Hepatocyte (in vitro differentiated cells): Measurements from ENCODE around the gene GAS1. TPM values are rescaled to one million over a fixed set of nuclear protein-coding genes. Genes with fewer than 3 reads are reported as not detected.
A peak's percentile ranks its signal among the peaks of the same experiment; 100 is the strongest.

Experiments used
- DNase-seq: peaks from one replicate; pipeline ENCODE4 v3.0.0-alpha.2; 2016; ENCODE audit warnings: low spot score
- H2AFZ ChIP-seq: fragments of 200-600 bp; sonication (generic); 2 replicates; pipeline ENCODE4 v1.6.0; 2016; ENCODE audit warnings: antibody characterized with exemption, mild to moderate bottlenecking
- H3K27ac ChIP-seq: fragments of 200-600 bp; sonication (generic); 2 replicates; pipeline ENCODE4 v1.5.1; 2016; ENCODE audit warnings: mild to moderate bottlenecking
- H3K27me3 ChIP-seq: fragments of 200-600 bp; sonication (generic); 2 replicates; pipeline ENCODE4 v1.6.1; 2016
- H3K36me3 ChIP-seq: fragments of 200-600 bp; sonication (generic); replicated peaks from 2 replicates; pipeline ENCODE4 v1.5.1; 2016; ENCODE audit warnings: low read depth; ENCODE audit not compliant: insufficient read depth
- H3K4me1 ChIP-seq: fragments of 200-600 bp; sonication (generic); 2 replicates; pipeline ENCODE4 v1.5.1; 2016; ENCODE audit warnings: mild to moderate bottlenecking, moderate library complexity; ENCODE audit not compliant: insufficient read depth
- H3K4me2 ChIP-seq: fragments of 200-600 bp; sonication (generic); 2 replicates; pipeline ENCODE4 v1.6.0; 2016
- H3K4me3 ChIP-seq: fragments of 200-600 bp; sonication (generic); 2 replicates; pipeline ENCODE4 v1.5.1; 2016; ENCODE audit warnings: mild to moderate bottlenecking
- H3K79me2 ChIP-seq: fragments of 200-600 bp; sonication (generic); 2 replicates; pipeline ENCODE4 v1.6.0; 2017; ENCODE audit warnings: mild to moderate bottlenecking
- H3K9me2 ChIP-seq: fragments of 200-600 bp; sonication (generic); replicated peaks from 2 replicates; pipeline ENCODE4 v1.6.0; 2017; ENCODE audit warnings: mild to moderate bottlenecking; ENCODE audit not compliant: insufficient read depth
- H3K9me3 ChIP-seq: fragments of 200-600 bp; sonication (generic); 2 replicates; pipeline ENCODE4 v1.5.1; 2016; ENCODE audit warnings: low read depth, mild to moderate bottlenecking
- H4K20me1 ChIP-seq: fragments of 200-600 bp; sonication (generic); 2 replicates; pipeline ENCODE4 v1.6.0; 2016; ENCODE audit warnings: mild to moderate bottlenecking; ENCODE audit not compliant: insufficient read depth, poor library complexity, severe bottlenecking
- EZH2 ChIP-seq: fragments of 200-600 bp; sonication (generic); IDR thresholded peaks from 2 replicates; pipeline ENCODE4 v1.6.1; 2016; ENCODE audit warnings: antibody characterized with exemption, mild to moderate bottlenecking, borderline replicate concordance
- EZH2phosphoT487 ChIP-seq: fragments of 200-600 bp; sonication (generic); IDR thresholded peaks from one replicate; pipeline ENCODE4 v1.6.1; 2018; ENCODE audit warnings: antibody characterized with exemption, mild to moderate bottlenecking, low read depth, moderate library complexity; ENCODE audit not compliant: unreplicated experiment, severe bottlenecking
- WGBS: methylation state at CpG from one replicate; pipeline ENCODE4 v1.1.6; 2016; ENCODE audit warnings: low lambda C conversion rate; ENCODE audit errors: missing lambda C conversion rate; 5-methylcytosine and 5-hydroxymethylcytosine counted together
- polyA plus RNA-seq: library from polyadenylated mRNA; unstranded; fragments of >200 nt; fragmentation: Nextera tagmentation; extraction: Ambion mirVana; gene quantifications from 2 replicates; pipeline ENCODE4 v1.2.1, GENCODE V29; 2016
- total RNA-seq: library from RNA; depleted of rRNA; stranded (reverse); fragments of >200 nt; gene quantifications from 2 replicates; pipeline ENCODE4 v1.2.3, GENCODE V29; 2014
- TF ChIP-seq, protein P1 (sequence below): fragments of 200-600 bp; sonication (generic); IDR thresholded peaks from 2 replicates; pipeline ENCODE4 v1.5.1; 2016; ENCODE audit warnings: antibody characterized with exemption, mild to moderate bottlenecking; ENCODE audit not compliant: poor library complexity

The GAS1 gene
- total and polyA plus RNA-seq, 2 experiments from 2014 or later = 61.3 to 101 TPM

- no peak overlapping the region for H3K27ac ChIP-seq
- H3K27me3 ChIP-seq = peaks cover 16% of the 10 kb centered on the region
- peaks cover 11% of the 10 kb centered on the region for H3K4me1 ChIP-seq
- no peaks in the 10 kb centered on the region for H3K9me2 ChIP-seq
- TF ChIP-seq, protein P1, sequence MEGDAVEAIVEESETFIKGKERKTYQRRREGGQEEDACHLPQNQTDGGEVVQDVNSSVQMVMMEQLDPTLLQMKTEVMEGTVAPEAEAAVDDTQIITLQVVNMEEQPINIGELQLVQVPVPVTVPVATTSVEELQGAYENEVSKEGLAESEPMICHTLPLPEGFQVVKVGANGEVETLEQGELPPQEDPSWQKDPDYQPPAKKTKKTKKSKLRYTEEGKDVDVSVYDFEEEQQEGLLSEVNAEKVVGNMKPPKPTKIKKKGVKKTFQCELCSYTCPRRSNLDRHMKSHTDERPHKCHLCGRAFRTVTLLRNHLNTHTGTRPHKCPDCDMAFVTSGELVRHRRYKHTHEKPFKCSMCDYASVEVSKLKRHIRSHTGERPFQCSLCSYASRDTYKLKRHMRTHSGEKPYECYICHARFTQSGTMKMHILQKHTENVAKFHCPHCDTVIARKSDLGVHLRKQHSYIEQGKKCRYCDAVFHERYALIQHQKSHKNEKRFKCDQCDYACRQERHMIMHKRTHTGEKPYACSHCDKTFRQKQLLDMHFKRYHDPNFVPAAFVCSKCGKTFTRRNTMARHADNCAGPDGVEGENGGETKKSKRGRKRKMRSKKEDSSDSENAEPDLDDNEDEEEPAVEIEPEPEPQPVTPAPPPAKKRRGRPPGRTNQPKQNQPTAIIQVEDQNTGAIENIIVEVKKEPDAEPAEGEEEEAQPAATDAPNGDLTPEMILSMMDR = no peak
- TF ChIP-seq EZH2 (no peak), EZH2phosphoT487 (no peak)
- H3K4me3 ChIP-seq = no peak overlapping the region
- no peak for DNase-seq
- 59% methylated on average over 1 of the region's 1 CpG for WGBS
- H3K36me3 ChIP-seq = no peaks in the 10 kb centered on the region
- no peaks in the 10 kb centered on the region for H3K9me3 ChIP-seq
- no peak overlapping the region for H3K4me2 ChIP-seq
- no peaks in the 10 kb centered on the region for H4K20me1 ChIP-seq
- H2AFZ ChIP-seq = no peak overlapping the region
- no peaks in the 10 kb centered on the region for H3K79me2 ChIP-seq
These were observed 40.0 kb downstream of the GAS1 start for GRCh38 chr9:86907346-86907745.

- H3K9me2 ChIP-seq = no peaks in the 10 kb centered on the region
- H3K27ac ChIP-seq = no peak overlapping the region
- no peaks in the 10 kb centered on the region for H3K79me2 ChIP-seq
- H3K4me3 ChIP-seq = no peak overlapping the region
- H4K20me1 ChIP-seq = no peaks in the 10 kb centered on the region
- H2AFZ ChIP-seq = no peak overlapping the region
- peak overlapping the region; percentile 76 for H3K4me2 ChIP-seq
- TF ChIP-seq EZH2phosphoT487 = no peak
- no peak for TF ChIP-seq EZH2
- TF ChIP-seq, protein P1 = no peak
- peaks cover 38% of the 10 kb centered on the region for H3K27me3 ChIP-seq
- no peaks in the 10 kb centered on the region for H3K36me3 ChIP-seq
- peaks cover 11% of the 10 kb centered on the region for H3K4me1 ChIP-seq
- DNase-seq = no peak
- 40% methylated on average over 2 of the region's 2 CpGs for WGBS
- H3K9me3 ChIP-seq = no peaks in the 10 kb centered on the region
These were observed 43.6 kb downstream of the GAS1 start for GRCh38 chr9:86903734-86904085.

DNA sequence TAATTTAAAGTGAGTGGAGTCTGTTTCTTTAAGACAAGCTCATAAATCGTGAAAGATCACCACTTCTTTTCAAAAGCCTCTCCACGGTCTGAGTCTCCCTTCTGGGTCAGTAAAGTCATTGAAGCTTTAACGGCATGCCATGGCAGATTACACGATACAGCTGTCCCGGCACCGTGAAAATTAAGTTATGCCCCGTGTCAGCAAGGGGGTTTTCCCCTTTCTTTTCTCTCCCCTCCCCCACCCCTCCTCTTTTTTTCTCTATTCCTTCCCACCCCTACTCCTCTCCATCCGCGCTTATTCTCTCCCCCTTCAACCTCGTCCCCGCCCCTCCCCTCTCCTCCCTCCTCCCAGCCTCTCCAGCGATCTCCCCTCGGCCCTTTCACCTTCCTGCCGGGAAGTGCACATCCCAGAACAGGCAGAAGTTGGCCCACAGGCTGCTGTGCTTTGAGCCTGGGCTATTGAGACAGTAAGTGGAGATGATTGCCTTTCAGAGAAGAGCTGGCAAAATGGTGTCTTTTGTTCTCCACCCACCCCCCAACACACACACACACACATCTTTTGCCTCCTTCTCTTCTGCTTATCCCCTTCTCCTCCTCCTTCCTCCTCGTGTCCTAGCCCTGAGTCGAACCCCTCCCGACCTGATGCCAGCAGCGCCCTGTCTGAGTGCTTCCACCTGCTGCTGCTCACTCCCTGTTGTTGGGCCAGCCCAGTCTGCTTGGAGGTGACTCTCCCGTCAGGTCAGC, 44.1 kb downstream of the GAS1 start:
- no peaks in the 10 kb centered on the region for H3K9me2 ChIP-seq
- DNase-seq = peak; percentile 7
- H3K27me3 ChIP-seq = peaks cover 38% of the 10 kb centered on the region
- H2AFZ ChIP-seq = no peak overlapping the region
- no peaks in the 10 kb centered on the region for H3K9me3 ChIP-seq
- no peak overlapping the region for H3K4me3 ChIP-seq
- H4K20me1 ChIP-seq = no peaks in the 10 kb centered on the region
- H3K27ac ChIP-seq = no peak overlapping the region
- 13% methylated on average over 14 of the region's 19 CpGs for WGBS
- H3K4me2 ChIP-seq = peak overlapping the region; percentile 76
- no peaks in the 10 kb centered on the region for H3K36me3 ChIP-seq
- no peaks in the 10 kb centered on the region for H3K79me2 ChIP-seq
- peaks cover 11% of the 10 kb centered on the region for H3K4me1 ChIP-seq
- TF ChIP-seq, protein P1 = no peak
- TF ChIP-seq EZH2 = no peak
- TF ChIP-seq EZH2phosphoT487 = no peak
